Right cardiac atrium (tissue), 5 donors: ENCODE results near the gene ACP2. TPM values are rescaled to one million over a fixed set of nuclear protein-coding genes. Genes with fewer than 3 reads are reported as not detected.
"Not testable (repeated sequence)": the region's sequence is repeated elsewhere in the genome, so short reads cannot be mapped to it uniquely, and the experiment has no call there.

Experiments
- ATAC-seq, 2 donors: fragments of 200-7000 bp; cut with Tn5 transposase; one replicate each; pipeline versions ENCODE4 v1.8.0 to v1.9.1; 2020; ENCODE audit warnings: moderate library complexity in 2 of 2, mild to moderate bottlenecking in 1 of 2
- DNase-seq, 3 donors: peaks; one replicate each; pipeline ENCODE4 v3.0.0-alpha.2; 2020
- H3K27ac ChIP-seq: one replicate; pipeline ENCODE4 v1.5.1; 2013; ENCODE audit warnings: mild to moderate bottlenecking, low read length, control low read depth, moderate library complexity
- H3K27me3 ChIP-seq: one replicate; pipeline ENCODE4 v1.6.1; 2013; ENCODE audit not compliant: control insufficient read depth, insufficient read depth
- H3K4me1 ChIP-seq: one replicate; pipeline ENCODE4 v1.6.1; 2013; ENCODE audit warnings: low read length; ENCODE audit not compliant: control insufficient read depth, insufficient read depth
- H3K4me3 ChIP-seq: one replicate; pipeline ENCODE4 v1.5.1; 2013; ENCODE audit warnings: low read length, control low read depth
- H3K9me3 ChIP-seq: one replicate; pipeline ENCODE4 v1.6.1; 2013; ENCODE audit warnings: low read length; ENCODE audit not compliant: control insufficient read depth
- WGBS: extraction: QIAGEN DNeasy Blood & Tissue Kit; methylation state at CpG from one replicate; pipeline ENCODE4 v1.1.7; 2013; 5-methylcytosine and 5-hydroxymethylcytosine counted together
- intact Hi-C, 4 donors: fragments of 100-400 bp; cut with DNase I; formaldehyde crosslinking; loops; one replicate each; pipeline versions ENCODE4 v1.11.0 to v1.14.0; 2022 to 2023
- polyA plus RNA-seq: library from polyadenylated mRNA; stranded (reverse); fragments of 200-250 nt; gene quantifications from one replicate; pipeline ENCODE4 v1.2.3, GENCODE V29; 2013
- total RNA-seq, 4 donors: library from RNA; stranded (reverse); fragmentation: NEBNext Ultra II Directional; extraction: Animal tissue kit (Norgen Biotek cat#: 25700); gene quantifications; one replicate each; pipeline ENCODE4 v1.2.1, GENCODE V29; 2021
- donor health status: healthy with polysubstance abuse.
- donor health status: DM: no; HTN: yes; CAD: no.
- donor health status: DM: no; HTN: no; CAD: no.
- donor health status: DM: no; HTN: yes; CAD: no; lungs with severe emphysema.
- donor health status: DM: yes; HTN: yes; CAD: no.

The ACP2 gene
- total and polyA plus RNA-seq, 5 donors, result 21.7 to 25.9 (median 25.2) TPM

DNA sequence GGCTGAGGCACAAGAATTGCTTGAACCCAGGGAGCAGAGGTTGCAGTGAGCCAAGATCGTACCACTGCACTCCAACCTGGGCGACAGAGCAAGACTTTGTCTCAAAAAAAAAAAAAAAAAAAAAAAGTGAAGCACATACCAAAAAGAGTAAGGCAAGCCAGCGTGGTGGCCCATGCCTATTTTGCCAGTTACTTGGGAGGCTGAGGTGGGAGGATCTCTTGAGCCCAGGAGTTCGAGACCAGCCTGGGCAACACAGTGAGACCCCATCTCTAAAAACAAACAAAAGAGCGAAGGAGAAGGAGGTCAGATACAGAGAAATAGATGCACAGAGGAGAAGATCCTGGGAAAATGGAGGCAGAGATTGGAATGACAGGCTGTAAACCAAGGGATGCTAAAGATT lies 42.0 kb downstream of the ACP2 start:
- ATAC-seq, result not testable (repeated sequence)
- WGBS, result 93% methylated on average over 5 of the region's 5 CpGs

DNA sequence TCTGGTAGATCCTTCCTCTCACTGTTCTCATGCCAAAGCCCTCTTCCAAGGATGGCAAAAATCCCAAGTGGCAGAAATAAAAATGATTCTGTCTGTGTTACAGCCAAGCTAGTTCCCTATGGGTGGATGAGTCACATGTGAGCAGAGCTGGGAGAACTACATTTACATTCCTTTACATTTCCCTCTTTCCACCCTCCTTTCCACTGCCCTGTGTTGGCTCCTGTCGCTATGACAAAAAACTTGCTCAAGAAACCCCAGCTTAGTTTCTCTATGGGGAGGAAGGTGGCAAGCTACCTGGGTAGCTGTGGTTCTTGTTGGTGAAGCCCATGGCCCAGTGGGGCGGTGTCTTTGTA lies 44.0 kb downstream of the ACP2 start:
- H3K27ac ChIP-seq, result no peak overlapping the region
- intact Hi-C loops, result no loop called here
- H3K9me3 ChIP-seq, result no peaks in the 10 kb centered on the region
- 70% methylated on average over 2 of the region's 2 CpGs for WGBS
- DNase-seq (no peak), ATAC-seq (no peak)
- H3K27me3 ChIP-seq, result no peaks in the 10 kb centered on the region
- H3K4me1 ChIP-seq, result no peaks in the 10 kb centered on the region
- H3K4me3 ChIP-seq, result no peak overlapping the region

More for the DNA sequence above, 42.0 kb downstream of the ACP2 start:
- DNase-seq, H3K9me3 ChIP-seq, H3K4me3 ChIP-seq, intact Hi-C loops, H3K27ac ChIP-seq, H3K4me1 ChIP-seq, H3K27me3 ChIP-seq: not testable (repeated sequence)

DNA sequence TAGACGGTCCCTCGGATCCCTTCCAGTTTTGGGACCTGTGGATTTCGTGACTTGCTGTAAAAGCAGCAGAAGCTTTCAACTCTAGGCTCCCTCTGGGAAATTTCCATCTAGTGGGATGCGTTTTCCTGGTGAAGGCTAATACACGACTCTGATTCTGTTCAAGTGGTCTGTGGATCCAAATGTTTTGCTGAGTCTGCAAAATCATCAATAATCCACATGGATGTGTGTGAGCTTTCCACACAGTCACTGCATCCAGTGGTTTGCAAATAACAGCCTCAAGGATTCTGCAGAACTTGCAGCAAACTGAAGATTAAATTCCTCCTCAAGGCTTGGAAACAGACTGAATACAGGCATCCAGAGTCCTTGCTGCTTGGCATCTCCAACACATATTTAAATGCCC lies 46.0 kb downstream of the ACP2 start:
- Histone ChIP-seq H3K4me1 (no peaks in the 10 kb centered on the region), H3K27ac (no peak overlapping the region), H3K4me3 (no peak overlapping the region), H3K9me3 (no peaks in the 10 kb centered on the region), H3K27me3 (no peaks in the 10 kb centered on the region)
- ATAC-seq (no peak), DNase-seq (no peak)
- WGBS, result 72% methylated on average over 5 of the region's 5 CpGs
- intact Hi-C loops, result no loop called here

DNA sequence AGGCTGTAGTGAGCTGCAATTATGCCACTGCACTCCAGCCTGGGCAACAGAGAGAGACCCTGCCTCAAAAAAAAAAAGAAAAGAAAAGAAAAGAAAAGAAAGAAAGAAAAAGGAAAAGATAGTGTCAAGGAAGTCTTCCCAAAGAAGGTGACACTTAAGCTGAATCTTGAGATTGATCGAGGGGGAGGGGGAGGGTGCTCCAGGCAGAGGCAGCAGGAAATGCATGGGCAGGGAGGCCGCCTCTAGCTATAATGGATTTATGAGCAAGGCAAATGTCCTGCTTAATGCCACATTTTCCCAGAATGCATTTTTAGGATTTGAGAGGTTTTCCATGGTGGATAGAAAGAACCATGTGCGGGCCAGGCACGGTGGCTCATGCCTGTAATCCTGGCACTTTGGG lies 47.6 kb downstream of the ACP2 start:
- Histone ChIP-seq H3K4me1 (no peaks in the 10 kb centered on the region), H3K27ac (no peak overlapping the region), H3K27me3 (no peaks in the 10 kb centered on the region), H3K4me3 (no peak overlapping the region), H3K9me3 (no peaks in the 10 kb centered on the region)
- intact Hi-C loops, result no loop called here
- 79% methylated on average over 4 of the region's 4 CpGs for WGBS
- ATAC-seq (no peak), DNase-seq (no peak)

DNA sequence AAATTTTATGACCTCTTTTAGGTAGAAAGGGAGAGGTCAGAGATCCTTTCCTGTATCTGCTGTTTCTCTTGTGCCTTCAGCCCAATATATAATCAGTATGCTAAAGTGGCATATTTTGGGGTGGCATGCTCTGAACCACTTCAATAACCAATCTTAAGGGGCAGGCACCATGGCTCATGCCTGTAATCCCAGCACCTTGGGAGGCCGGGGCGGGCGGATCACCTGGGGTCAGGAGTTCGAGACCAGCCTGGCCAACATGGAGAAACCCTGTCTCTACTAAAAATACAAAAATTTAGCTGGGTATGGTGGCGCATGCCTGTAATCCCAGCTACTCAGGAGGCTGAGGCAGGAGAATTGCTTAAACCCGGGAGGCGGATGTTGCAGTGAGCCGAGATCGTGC lies 50.5 kb downstream of the ACP2 start:
- H3K9me3 ChIP-seq, H3K27ac ChIP-seq, H3K4me1 ChIP-seq, H3K27me3 ChIP-seq, ATAC-seq, intact Hi-C loops, H3K4me3 ChIP-seq: not testable (repeated sequence)
- WGBS, result 93% methylated on average over 9 of the region's 9 CpGs
- peak in 1 of 3 donors; percentile 2 for DNase-seq

DNA sequence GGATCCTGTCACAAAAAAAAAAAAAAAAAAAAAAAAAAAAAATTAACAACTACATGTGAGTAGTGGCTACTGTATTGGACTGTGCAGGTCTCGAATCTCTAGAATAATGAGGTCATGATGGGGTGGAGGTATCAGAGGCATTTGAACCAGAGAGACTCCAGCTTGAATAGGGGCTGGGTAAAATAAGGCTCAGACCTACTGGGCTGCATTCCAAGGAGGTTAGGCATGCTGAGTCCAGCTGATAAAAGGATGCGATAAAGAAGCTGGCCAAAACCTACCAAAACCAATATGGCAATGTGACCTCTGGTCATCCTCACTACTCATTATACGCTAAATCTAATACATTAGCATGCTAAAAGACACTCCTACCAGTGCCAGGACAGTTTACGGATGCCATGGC lies 56.5 kb downstream of the ACP2 start:
- H3K4me1 ChIP-seq, result no peaks in the 10 kb centered on the region
- H3K27ac ChIP-seq, result no peak overlapping the region
- DNase-seq, result no peak
- H3K9me3 ChIP-seq, result no peaks in the 10 kb centered on the region
- WGBS, result 70% methylated on average over 4 of the region's 4 CpGs
- no peak for ATAC-seq
- H3K27me3 ChIP-seq, result no peaks in the 10 kb centered on the region
- intact Hi-C loops, result no loop called here
- H3K4me3 ChIP-seq, result no peak overlapping the region

DNA sequence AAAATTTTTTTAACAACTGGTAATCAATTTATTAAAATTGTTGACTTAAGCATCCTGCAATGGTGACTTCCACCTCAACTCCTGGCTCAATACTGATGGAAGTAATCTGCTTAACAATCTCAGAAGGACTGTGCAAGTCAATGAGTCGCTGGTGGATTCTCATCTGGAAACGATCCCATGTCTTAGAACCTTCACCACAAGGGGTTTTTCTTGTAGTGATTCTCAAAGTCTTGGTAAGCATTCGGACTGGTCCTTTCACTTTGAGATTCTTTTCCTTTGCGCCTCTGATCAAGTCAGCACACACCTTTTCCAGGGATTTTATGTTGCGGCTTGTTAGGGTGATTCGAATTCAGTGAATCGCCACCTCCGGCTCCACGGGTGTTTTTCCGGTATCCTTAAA lies 57.5 kb downstream of the ACP2 start:
- H3K27ac ChIP-seq, H3K4me1 ChIP-seq, ATAC-seq, intact Hi-C loops, H3K9me3 ChIP-seq, DNase-seq, H3K27me3 ChIP-seq, H3K4me3 ChIP-seq: not testable (repeated sequence)
- WGBS, result 88% methylated on average over 10 of the region's 10 CpGs

Other genes starting within 250 kb of the ACP2 start
- gene ARFGAP2, start 71.9 kb downstream of the ACP2 start, total RNA-seq, result 10 to 100 TPM; 43.8 to 67.4 (median 56.5) TPM
- 39.8 TPM for gene ARFGAP2, start 71.9 kb downstream of the ACP2 start, polyA plus RNA-seq
- gene PACSIN3, start 62.4 kb downstream of the ACP2 start, total RNA-seq, result 100 to 1,000 TPM; 110 to 156 (median 123) TPM
- gene PACSIN3, start 62.4 kb downstream of the ACP2 start, polyA plus RNA-seq, result 137 TPM
- gene DDB2, start 33.8 kb downstream of the ACP2 start, total RNA-seq, result 10 to 100 TPM in 3 of 4 donors, 1 to 10 TPM in 1; 9.2 to 12.4 (median 11.8) TPM
- 10.5 TPM for gene DDB2, start 33.8 kb downstream of the ACP2 start, polyA plus RNA-seq
- 10 to 100 TPM; 22.9 to 42.2 (median 34.2) TPM for gene NR1H3, start 9.2 kb upstream of the ACP2 start, total RNA-seq
- 29.5 TPM for gene NR1H3, start 9.2 kb upstream of the ACP2 start, polyA plus RNA-seq
- gene MADD, start 21.3 kb upstream of the ACP2 start, total RNA-seq, result 10 to 100 TPM; 42.2 to 73.7 (median 54.7) TPM
- 27.9 TPM for gene MADD, start 21.3 kb upstream of the ACP2 start, polyA plus RNA-seq
- 1,000 to 10,000 TPM in 3 of 4 donors, 100 to 1,000 TPM in 1; 953 to 1,924 (median 1,412) TPM for gene MYBPC3, start 103.9 kb upstream of the ACP2 start, total RNA-seq
- 1,009 TPM for gene MYBPC3, start 103.9 kb upstream of the ACP2 start, polyA plus RNA-seq
- gene SPI1, start 129.7 kb upstream of the ACP2 start, total RNA-seq, result 10 to 100 TPM; 11.6 to 24.1 (median 18.6) TPM
- 5.9 TPM for gene SPI1, start 129.7 kb upstream of the ACP2 start, polyA plus RNA-seq
- 10 to 100 TPM; 41.7 to 46.6 (median 44.9) TPM for gene SLC39A13, start 159.8 kb upstream of the ACP2 start, total RNA-seq
- gene SLC39A13, start 159.8 kb upstream of the ACP2 start, polyA plus RNA-seq, result 61.6 TPM
- gene PSMC3, start 177.6 kb upstream of the ACP2 start, total RNA-seq, result 100 to 1,000 TPM; 122 to 162 (median 155) TPM
- gene PSMC3, start 177.6 kb upstream of the ACP2 start, polyA plus RNA-seq, result 170 TPM
- under 1 TPM; 0.17 to 0.50 (median 0.39) TPM for gene RAPSN, start 200.3 kb upstream of the ACP2 start, total RNA-seq
- 0.23 TPM for gene RAPSN, start 200.3 kb upstream of the ACP2 start, polyA plus RNA-seq